H1 (cell line): Measurements from ENCODE around the gene VAMP2.
A peak's percentile ranks its signal among the peaks of the same experiment; 100 is the strongest.

Experiments
- POLR2A ChIP-seq, 2 experiments: IDR thresholded peaks; 1 replicate in 1 of 2; 2 replicates in 1 of 2; pipeline ENCODE4 v1.6.1; 2011; ENCODE audit warnings: low read depth in 2 of 2, low read length in 2 of 2, mild to moderate bottlenecking in 2 of 2; ENCODE audit errors: control extremely low read depth in 1 of 2
- POLR2AphosphoS5 ChIP-seq: IDR thresholded peaks from 2 replicates; pipeline ENCODE4 v1.6.1; 2011; ENCODE audit warnings: low read depth, low read length
- TAF1 ChIP-seq: IDR thresholded peaks from 2 replicates; pipeline ENCODE4 v1.6.1; 2011; ENCODE audit warnings: mild to moderate bottlenecking, low read depth, low read length
- ZNF274 ChIP-seq: IDR thresholded peaks from 2 replicates; pipeline ENCODE4 v1.7.0; 2012; ENCODE audit warnings: low read length, borderline replicate concordance; ENCODE audit errors: extremely low read depth
- TF ChIP-seq, protein P1 (sequence below), 3 experiments: IDR thresholded peaks; 1 replicate in 2 of 3; 2 replicates in 1 of 3; pipeline versions ENCODE4 v1.5.1 to v1.6.1; 2011; ENCODE audit warnings: low read length in 3 of 3, mild to moderate bottlenecking in 3 of 3, inconsistent platforms in 2 of 3, low read depth in 1 of 3, moderate library complexity in 1 of 3; ENCODE audit not compliant: insufficient read depth in 1 of 3; ENCODE audit errors: control extremely low read depth in 1 of 3

DNA sequence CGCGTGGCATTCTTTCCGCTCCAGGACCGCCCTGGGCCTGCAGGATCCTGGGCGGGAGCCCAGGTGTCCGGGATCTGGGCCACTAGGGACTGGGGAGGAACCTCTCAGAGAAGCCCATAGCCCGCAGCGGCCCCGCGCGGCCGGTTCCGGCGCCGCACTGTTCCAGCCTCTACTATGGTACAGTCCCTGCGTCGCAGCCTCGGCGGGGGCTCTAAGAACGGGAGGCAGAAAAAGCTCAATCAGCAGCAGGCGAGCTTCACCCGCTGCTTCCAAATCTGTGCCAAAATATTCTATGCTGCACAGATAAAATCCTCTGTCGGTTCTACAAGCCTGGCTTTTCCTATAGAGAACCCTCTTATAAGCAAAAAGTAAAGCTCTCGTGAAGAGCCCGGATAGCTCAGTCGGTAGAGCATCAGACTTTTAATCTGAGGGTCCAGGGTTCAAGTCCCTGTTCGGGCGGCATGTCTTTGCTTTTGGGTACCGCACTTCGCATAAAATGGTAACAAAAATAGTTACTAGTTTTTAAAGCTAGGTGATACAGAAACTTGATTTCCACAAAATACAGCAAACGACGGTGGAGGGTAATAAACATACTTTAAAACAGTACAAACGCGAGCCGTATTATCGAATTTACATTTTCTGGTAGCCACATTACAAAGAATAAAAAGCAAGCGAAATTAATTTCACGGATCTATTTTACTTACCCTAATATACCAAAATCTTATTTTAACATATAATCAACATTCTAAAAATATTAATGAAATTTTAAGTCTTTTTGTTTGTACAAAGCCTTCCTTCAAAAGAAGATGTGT is 43.8 kb downstream of the VAMP2 start:
- no peak for TF ChIP-seq ZNF274
- no peak for TF ChIP-seq TAF1
- TF ChIP-seq POLR2AphosphoS5, result no peak
- TF ChIP-seq POLR2A (IDR thresholded peaks at IDR 0.05; ENCODE audit: control extremely low read depth in 1 of 2, low read depth in 2 of 2, low read length in 2 of 2), result no peak
- TF ChIP-seq, protein P1, sequence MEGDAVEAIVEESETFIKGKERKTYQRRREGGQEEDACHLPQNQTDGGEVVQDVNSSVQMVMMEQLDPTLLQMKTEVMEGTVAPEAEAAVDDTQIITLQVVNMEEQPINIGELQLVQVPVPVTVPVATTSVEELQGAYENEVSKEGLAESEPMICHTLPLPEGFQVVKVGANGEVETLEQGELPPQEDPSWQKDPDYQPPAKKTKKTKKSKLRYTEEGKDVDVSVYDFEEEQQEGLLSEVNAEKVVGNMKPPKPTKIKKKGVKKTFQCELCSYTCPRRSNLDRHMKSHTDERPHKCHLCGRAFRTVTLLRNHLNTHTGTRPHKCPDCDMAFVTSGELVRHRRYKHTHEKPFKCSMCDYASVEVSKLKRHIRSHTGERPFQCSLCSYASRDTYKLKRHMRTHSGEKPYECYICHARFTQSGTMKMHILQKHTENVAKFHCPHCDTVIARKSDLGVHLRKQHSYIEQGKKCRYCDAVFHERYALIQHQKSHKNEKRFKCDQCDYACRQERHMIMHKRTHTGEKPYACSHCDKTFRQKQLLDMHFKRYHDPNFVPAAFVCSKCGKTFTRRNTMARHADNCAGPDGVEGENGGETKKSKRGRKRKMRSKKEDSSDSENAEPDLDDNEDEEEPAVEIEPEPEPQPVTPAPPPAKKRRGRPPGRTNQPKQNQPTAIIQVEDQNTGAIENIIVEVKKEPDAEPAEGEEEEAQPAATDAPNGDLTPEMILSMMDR (IDR thresholded peaks at IDR 0.05; ENCODE audit: control extremely low read depth in 1 of 3, insufficient read depth in 1 of 3, low read depth in 1 of 3, low read length in 3 of 3), result peak; percentile 78 to 92 (median 81)
